GM12873 (cell line): Measurements from ENCODE around the gene PLCXD3.

Source experiments
- CTCF ChIP-seq: IDR thresholded peaks from 2 replicates; pipeline ENCODE4 v1.5.1; 2012; ENCODE audit warnings: low read depth, mild to moderate bottlenecking, moderate library complexity, low read length, control low read depth; ENCODE audit not compliant: insufficient read depth; ENCODE audit errors: missing control alignments

The PLCXD3 gene

GRCh38 chr5:41412496-41412895, 97.9 kb downstream of the PLCXD3 start:
- TF ChIP-seq CTCF = no peak

- TF ChIP-seq CTCF = no peak
Observed at GRCh38 chr5:41410737-41411136, 99.7 kb downstream of the PLCXD3 start.

- no peak for TF ChIP-seq CTCF
Observed at GRCh38 chr5:41410307-41410706, 100.1 kb downstream of the PLCXD3 start.

GRCh38 chr5:41408676-41409443, 101.5 kb downstream of the PLCXD3 start:
- no peak for TF ChIP-seq CTCF

GRCh38 chr5:41406936-41407335, 103.5 kb downstream of the PLCXD3 start:
- no peak for TF ChIP-seq CTCF

GRCh38 chr5:41406424-41406823, 104.0 kb downstream of the PLCXD3 start:
- no peak for TF ChIP-seq CTCF

- no peak for TF ChIP-seq CTCF
Observed at GRCh38 chr5:41404757-41405156, 105.6 kb downstream of the PLCXD3 start.
